HepG2 (cell line): ENCODE measurements around the gene WDR31. TPM values are rescaled to one million over a fixed set of nuclear protein-coding genes. Genes with fewer than 3 reads are reported as not detected.
A peak's percentile ranks its signal among the peaks of the same experiment; 100 is the strongest.

Experiments used
- ARID2 ChIP-seq: sonication (generic); formaldehyde crosslinking; IDR thresholded peaks from 2 replicates; pipeline ENCODE4 v1.8.1; 2022; ENCODE audit warnings: mild to moderate bottlenecking, missing genetic modification reagents, borderline replicate concordance
- ATF5 ChIP-seq: sonication (generic); formaldehyde crosslinking; IDR thresholded peaks from 2 replicates; pipeline ENCODE4 v1.4.0; 2020; ENCODE audit warnings: mild to moderate bottlenecking, low read depth, missing genetic modification reagents
- ATRX ChIP-seq: sonication (generic); formaldehyde crosslinking; IDR thresholded peaks from 2 replicates; pipeline ENCODE4 v1.4.0; 2020; ENCODE audit warnings: missing genetic modification reagents, borderline replicate concordance
- E2F1 ChIP-seq: sonication (generic); formaldehyde crosslinking; IDR thresholded peaks from 2 replicates; pipeline ENCODE4 v1.5.0; 2020; ENCODE audit warnings: missing genetic modification reagents
- GPN1 ChIP-seq: sonication (generic); formaldehyde crosslinking; IDR thresholded peaks from 2 replicates; pipeline ENCODE4 v1.5.1; 2020; ENCODE audit warnings: missing genetic modification reagents, borderline replicate concordance
- JDP2 ChIP-seq: sonication (generic); formaldehyde crosslinking; IDR thresholded peaks from 2 replicates; pipeline ENCODE4 v1.8.1; 2022; ENCODE audit warnings: missing genetic modification reagents, borderline replicate concordance
- MXD4 ChIP-seq: IDR thresholded peaks from 2 replicates; pipeline ENCODE4 v1.6.1; 2016; ENCODE audit warnings: mild to moderate bottlenecking, missing biosample characterization, missing genetic modification reagents
- MYNN ChIP-seq: sonication (generic); formaldehyde crosslinking; IDR thresholded peaks from 2 replicates; pipeline ENCODE4 v1.4.0; 2020; ENCODE audit warnings: mild to moderate bottlenecking, low read depth, missing genetic modification reagents
- NCOA2 ChIP-seq: sonication (generic); formaldehyde crosslinking; IDR thresholded peaks from 2 replicates; pipeline ENCODE4 v1.8.0; 2022; ENCODE audit warnings: inconsistent platforms
- SALL1 ChIP-seq: sonication (generic); formaldehyde crosslinking; IDR thresholded peaks from 2 replicates; pipeline ENCODE4 v1.8.0; 2022; ENCODE audit warnings: mild to moderate bottlenecking, missing genetic modification reagents
- TBX3 ChIP-seq: fragments of 450-650 bp; IDR thresholded peaks from 2 replicates; pipeline ENCODE4 v1.6.1; 2017; ENCODE audit warnings: antibody characterized with exemption, mild to moderate bottlenecking, inconsistent platforms, borderline replicate concordance
- TGIF2 ChIP-seq: IDR thresholded peaks from 2 replicates; pipeline ENCODE4 v1.6.1; 2016; ENCODE audit warnings: control low read depth, missing compliant biosample characterization
- USF2 ChIP-seq, 2 experiments: sonication (generic) in 1 of 2; formaldehyde crosslinking in 1 of 2; IDR thresholded peaks; 2 replicates each; pipeline versions ENCODE4 v1.5.1 to v1.6.1; 2011 to 2020; ENCODE audit warnings: borderline replicate concordance in 1 of 2, low read depth in 1 of 2, low read length in 1 of 2, mild to moderate bottlenecking in 1 of 2, missing genetic modification reagents in 1 of 2, moderate library complexity in 1 of 2
- ZBTB37 ChIP-seq: sonication (generic); formaldehyde crosslinking; IDR thresholded peaks from 2 replicates; pipeline ENCODE4 v1.4.0; 2020; ENCODE audit warnings: mild to moderate bottlenecking, missing genetic modification reagents
- ZNF567 ChIP-seq: sonication (generic); formaldehyde crosslinking; IDR thresholded peaks from 2 replicates; pipeline ENCODE4 v1.8.1; 2023; ENCODE audit warnings: mild to moderate bottlenecking, missing genetic modification reagents, borderline replicate concordance
- ZNF710 ChIP-seq: sonication (generic); formaldehyde crosslinking; IDR thresholded peaks from 2 replicates; pipeline ENCODE4 v1.5.0; 2020; ENCODE audit warnings: mild to moderate bottlenecking, missing genetic modification reagents, borderline replicate concordance
- ZNF740 ChIP-seq: sonication (generic); formaldehyde crosslinking; IDR thresholded peaks from 2 replicates; pipeline ENCODE4 v1.4.0; 2020; ENCODE audit warnings: missing genetic modification reagents
- ZNF781 ChIP-seq: sonication (generic); formaldehyde crosslinking; IDR thresholded peaks from 2 replicates; pipeline ENCODE4 v1.5.1; 2020; ENCODE audit warnings: borderline replicate concordance, mild to moderate bottlenecking, missing genetic modification reagents; ENCODE audit errors: not compliant biosample characterization
- ZSCAN30 ChIP-seq: sonication (generic); formaldehyde crosslinking; IDR thresholded peaks from 2 replicates; pipeline ENCODE4 v1.5.0; 2020; ENCODE audit warnings: mild to moderate bottlenecking, missing genetic modification reagents
- polyA plus RNA-seq, 8 experiments: library from polyadenylated mRNA; depleted of rRNA in 3 of 8; stranded (reverse) in 7 of 8; unstranded in 1 of 8; fragments of >200 nt; fragmentation: Illumina TruSeq in 4 of 8; extraction: Trizol in 4 of 8; gene quantifications; 2 replicates each; pipeline versions ENCODE4 v1.2.1 to v1.2.3, GENCODE V29; 2011 to 2016; ENCODE audit warnings: low read depth in 4 of 8, missing spikeins in 1 of 8, mixed read lengths in 1 of 8; ENCODE audit not compliant: insufficient read depth in 1 of 8
- total RNA-seq, 5 experiments: library from RNA; depleted of rRNA; stranded (reverse); fragments of >200 nt; fragmentation: Illumina TruSeq; extraction: Trizol; gene quantifications; 2 replicates each; pipeline ENCODE4 v1.2.3, GENCODE V29; 2016; ENCODE audit warnings: low read depth in 1 of 5

Gene WDR31
- total and polyA plus RNA-seq, 2 of the 13 experiments (the other 11 are each of a cell fraction or from before 2014, with no cell fraction given): 0.33 to 1.7 TPM

- TF ChIP-seq USF2 (IDR thresholded peaks at IDR 0.05; ENCODE audit: low read depth, low read length) (no peak), USF2 (CRISPR knock-in tag; IDR thresholded peaks at IDR 0.05; ENCODE audit: borderline replicate concordance) (no peak; the same call in 1 of the 2 replicates), ZSCAN30 (no peak), ATF5 (CRISPR knock-in tag) (no peak), TGIF2 (CRISPR knock-in tag) (0 out of 2 replicates have a peak, but pooled peaks have one; percentile 36), SALL1 (CRISPR knock-in tag) (peak; percentile 79), ZBTB37 (CRISPR knock-in tag) (no peak; the same call in 1 of the 2 replicates), GPN1 (CRISPR knock-in tag) (no peak), TBX3 (no peak), MXD4 (CRISPR knock-in tag) (peak; percentile 85), NCOA2 (CRISPR knock-in tag) (no peak), ZNF567 (CRISPR knock-in tag) (peak; percentile 87; the same call in 1 of the 2 replicates), MYNN (CRISPR knock-in tag) (peak; percentile 44; the same call in 1 of the 2 replicates), ARID2 (no peak; the same call in 1 of the 2 replicates), JDP2 (CRISPR knock-in tag) (no peak), ZNF781 (CRISPR knock-in tag) (no peak), ATRX (CRISPR knock-in tag) (no peak), ZNF740 (CRISPR knock-in tag) (peak; percentile 98), ZNF710 (CRISPR knock-in tag) (peak; percentile 52; the same call in 1 of the 2 replicates), E2F1 (CRISPR knock-in tag) (peak; percentile 81)
These were observed 64.6 kb downstream of the WDR31 start, which contains the start of the genes CDC26 and PRPF4 (continued) for GRCh38 chr9:113275157-113276131.
